Right lobe of liver (tissue), 4 donors: Measurements from ENCODE around the gene GPS2.
A peak's percentile ranks its signal among the peaks of the same experiment; 100 is the strongest.

Experiments
- CTCF ChIP-seq, 4 donors: fragments of 200-600 bp in 3 of 4; fragments of 450-650 bp in 1 of 4; IDR thresholded peaks; one replicate each; pipeline versions ENCODE4 v1.5.1 to v1.8.0; 2016 to 2022; ENCODE audit warnings: antibody characterized with exemption in 4 of 4, mild to moderate bottlenecking in 2 of 4
- POLR2A ChIP-seq: fragments of 450-650 bp; IDR thresholded peaks from one replicate; pipeline ENCODE4 v1.6.1; 2017; ENCODE audit warnings: antibody characterized with exemption, mild to moderate bottlenecking
- donor health status: DM: no; HTN: no; CAD: no.
- donor health status: DM: no; HTN: no; CAD: no.
- donor health status: DM: no; HTN: yes; CAD: no.

GRCh38 chr17:7323731-7324437 is 8.7 kb upstream of the GPS2 start:
- peak; percentile 51 to 64 (median 58) for TF ChIP-seq CTCF (IDR thresholded peaks at IDR 0.05)
- no peak for TF ChIP-seq POLR2A
